ENCODE measurements around the gene ZNF217. TPM values are rescaled to one million over a fixed set of nuclear protein-coding genes. Genes with fewer than 3 reads are reported as not detected.
"Not testable (repeated sequence)": the region's sequence is repeated elsewhere in the genome, so short reads cannot be mapped to it uniquely, and the experiment has no call there.

Gene ZNF217
- total RNA-seq, 1 experiment from 2014 or later, result 19.2 TPM

DNA sequence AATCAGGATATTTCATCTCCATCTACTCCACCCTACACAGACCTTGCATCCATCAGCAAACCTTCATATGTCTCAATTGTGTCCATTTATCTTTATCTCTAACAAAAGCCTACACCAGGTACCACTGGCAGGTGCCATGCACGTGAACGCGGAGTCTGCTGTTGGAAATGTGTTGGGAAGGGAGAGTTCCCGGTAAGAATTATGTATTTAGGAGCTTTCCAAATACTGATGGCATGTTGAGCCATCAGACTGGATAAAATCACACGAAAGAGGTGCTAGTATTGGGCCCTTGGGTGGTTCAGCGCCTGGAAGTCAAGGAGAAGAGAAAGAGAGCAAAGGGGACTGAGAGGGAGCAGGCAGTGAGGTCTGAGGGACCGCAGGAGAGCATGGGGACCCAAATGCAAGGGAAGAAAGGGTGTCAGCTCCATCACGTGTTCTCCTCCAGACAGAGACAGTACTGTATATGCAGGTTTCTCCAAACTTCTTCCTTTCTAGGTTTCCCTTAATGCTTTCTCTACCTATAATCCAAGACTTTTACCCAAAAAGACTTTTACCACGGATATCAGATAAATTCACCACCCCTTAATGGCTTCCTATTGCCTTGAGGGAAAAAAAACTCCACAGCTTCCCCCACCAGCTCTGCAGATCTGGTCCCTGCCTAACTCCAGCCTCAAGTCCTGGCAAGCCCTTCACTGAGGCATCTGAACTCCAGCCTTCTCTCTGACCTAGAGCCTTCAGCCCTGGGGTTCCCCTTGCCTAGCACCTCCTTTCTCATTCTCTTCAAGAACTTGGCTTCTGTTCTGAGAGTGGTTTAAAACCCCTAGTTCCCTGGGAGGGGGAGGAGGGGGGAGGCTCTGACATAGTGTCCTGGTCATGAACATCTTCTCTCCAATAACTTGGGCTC is 4.8 kb upstream of the ZNF217 start:
- no peak for DNase-seq (ENCODE audit: low spot score)

- no peak for DNase-seq (ENCODE audit: low spot score)
Observed at GRCh38 chr20:53597521-53598120, 4.0 kb upstream of the ZNF217 start.

DNA sequence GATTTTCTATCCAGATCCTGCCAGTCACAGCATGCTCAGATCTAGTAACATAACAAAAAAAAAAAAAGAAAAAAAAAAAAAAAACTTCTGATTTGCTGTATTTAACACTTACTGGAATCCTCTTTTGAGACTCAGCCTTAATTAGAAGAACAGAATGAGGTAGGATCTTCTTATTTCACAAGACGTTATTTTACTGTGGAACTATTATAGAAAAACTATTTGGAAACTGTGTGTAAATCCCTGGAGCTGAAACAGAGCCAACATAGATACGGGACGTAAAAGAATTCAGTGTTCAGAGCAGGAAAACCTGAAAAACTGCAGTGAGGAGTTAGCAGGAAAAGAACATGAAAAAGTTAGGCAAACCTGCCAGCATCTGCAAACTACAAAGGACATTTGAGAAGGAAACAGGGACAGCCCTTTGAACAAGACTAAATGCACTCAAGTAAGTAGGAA is 3.4 kb upstream of the ZNF217 start:
- peak; percentile 75 for DNase-seq (ENCODE audit: low spot score)

DNA sequence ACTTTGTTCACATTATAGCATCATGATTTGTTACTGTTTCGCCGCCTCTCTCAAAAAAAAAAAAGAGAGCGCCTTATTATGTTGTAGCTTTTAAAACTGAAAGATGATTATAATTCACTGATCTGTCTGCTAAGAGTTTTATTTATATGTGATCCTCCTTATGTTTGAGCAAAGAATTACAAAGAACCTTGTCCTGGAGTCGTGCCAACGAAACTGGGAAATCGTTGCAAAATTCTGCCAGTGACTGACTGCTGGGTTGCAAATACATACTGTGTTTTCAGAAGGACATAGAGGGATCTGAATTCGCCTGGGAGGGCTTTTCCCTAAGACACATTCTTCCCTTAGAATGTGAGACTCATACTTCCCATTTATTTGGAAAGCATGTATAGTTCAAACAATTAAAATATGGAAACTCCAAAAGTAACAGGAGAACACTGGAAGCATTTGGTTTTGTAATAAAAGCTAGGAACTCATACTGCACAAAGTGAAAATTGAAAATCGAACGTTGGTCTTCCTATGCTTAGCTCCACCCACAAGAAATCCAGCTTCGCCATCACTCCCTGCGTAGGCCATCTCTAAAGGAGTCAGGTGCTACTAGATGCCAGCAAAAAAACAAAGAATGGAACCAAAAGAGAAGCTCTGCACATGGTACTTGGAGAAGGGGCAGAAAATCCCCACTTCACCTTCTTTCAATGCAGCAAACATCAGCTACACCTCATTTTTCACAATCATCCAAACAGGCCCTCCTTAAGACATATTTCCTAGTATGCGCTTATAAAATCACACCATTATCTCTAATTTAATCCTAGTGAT is 2.8 kb upstream of the ZNF217 start:
- peak; percentile 81 for DNase-seq (ENCODE audit: low spot score)

DNA sequence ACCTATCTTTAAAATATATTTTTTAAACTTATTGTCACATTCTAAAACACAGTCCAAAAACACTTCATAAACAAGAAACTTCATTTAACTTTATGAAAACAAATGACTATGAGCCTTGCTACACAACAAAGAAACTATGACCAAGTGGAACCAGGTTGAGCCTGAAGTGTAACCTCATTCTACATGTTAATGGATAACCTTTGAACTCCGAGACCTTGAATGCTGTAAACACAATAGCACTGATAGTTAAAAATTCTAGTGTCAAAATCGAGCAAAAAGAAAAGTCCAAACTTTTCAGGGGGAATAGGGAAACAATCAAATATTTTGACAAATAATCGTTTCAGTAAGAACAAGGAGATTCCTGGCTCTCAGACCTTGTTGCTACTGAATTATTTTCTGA is 2.1 kb upstream of the ZNF217 start:
- peak; percentile 82 for DNase-seq (ENCODE audit: low spot score)

DNA sequence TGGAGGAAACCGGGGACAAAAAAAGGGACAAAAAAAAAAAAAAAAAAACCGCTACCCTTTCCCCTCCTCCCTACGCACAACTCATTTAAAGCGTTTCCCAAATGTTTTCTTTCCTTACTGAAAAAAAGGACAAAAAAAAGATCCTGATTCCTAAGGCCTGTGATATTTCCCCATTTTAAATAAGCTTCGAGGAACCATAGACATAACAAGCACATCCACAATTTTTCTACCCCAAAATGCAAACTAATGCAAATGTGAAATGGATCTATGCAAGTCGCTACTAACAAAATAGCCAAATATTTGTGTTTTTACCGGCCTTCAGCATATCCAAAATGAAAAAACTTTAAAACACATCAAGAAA is 1.4 kb upstream of the ZNF217 start:
- DNase-seq (ENCODE audit: low spot score), result peak; percentile 59

GRCh38 chr20:53594068-53595017 is 704 bp upstream of the ZNF217 start:
- peak; percentile 97 for DNase-seq (ENCODE audit: low spot score)

DNA sequence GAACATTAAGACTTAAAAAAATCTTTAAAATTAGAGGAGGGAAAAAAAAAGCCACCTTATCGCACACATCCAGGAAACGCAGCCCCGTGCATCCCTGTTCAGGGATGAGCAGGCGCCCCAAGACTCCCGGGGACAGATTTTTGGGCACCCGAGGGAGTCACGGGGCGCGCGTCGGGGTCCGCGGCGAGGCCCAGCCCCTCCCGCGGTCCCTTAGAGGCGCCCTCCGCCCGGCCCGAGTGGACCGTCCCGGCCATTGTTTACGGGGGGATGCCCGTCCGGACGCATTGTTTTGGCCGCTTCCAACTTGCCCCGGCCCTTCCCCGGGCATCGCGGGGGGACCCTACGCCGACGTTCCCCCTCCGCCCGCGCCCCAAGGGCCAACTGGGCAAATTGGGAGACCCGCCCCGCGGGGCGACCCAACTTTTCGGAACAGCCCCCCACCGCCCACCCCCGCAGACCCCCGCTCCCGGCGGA is 610 bp downstream of the ZNF217 start:
- DNase-seq (ENCODE audit: low spot score), result peak; percentile 55

GRCh38 chr20:53592454-53592991 is 1.1 kb downstream of the ZNF217 start:
- DNase-seq (ENCODE audit: low spot score), result peak; percentile 61

GRCh38 chr20:53591941-53592441 is 1.6 kb downstream of the ZNF217 start:
- peak; percentile 68 for DNase-seq (ENCODE audit: low spot score)

DNA sequence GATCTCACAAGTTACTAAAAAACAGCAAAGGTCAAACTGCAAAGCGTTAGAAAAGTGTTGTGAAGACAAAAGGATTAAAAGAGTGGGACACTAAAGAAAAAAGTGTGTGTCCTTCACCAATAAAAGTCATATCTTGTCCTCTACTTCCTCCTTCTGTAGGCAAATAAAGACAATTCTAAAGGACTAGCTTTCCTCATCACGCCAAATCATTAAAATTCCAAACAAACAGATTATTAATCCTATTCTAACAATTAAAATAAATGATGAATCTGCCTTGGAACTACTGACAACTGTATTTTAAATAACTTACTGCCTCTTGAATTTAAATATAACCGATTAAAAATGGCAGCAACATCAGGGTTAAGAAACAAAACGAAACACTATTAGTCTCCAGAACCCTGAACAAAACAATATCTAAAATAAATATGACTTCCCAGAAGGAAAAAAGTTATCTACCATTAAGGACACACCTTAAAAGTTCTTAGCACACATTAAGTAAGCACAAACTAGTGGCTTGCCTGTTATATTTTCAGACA is 2.4 kb downstream of the ZNF217 start:
- DNase-seq (ENCODE audit: low spot score), result peak; percentile 66

GRCh38 chr20:53590608-53591007 is 3.0 kb downstream of the ZNF217 start:
- DNase-seq (ENCODE audit: low spot score), result peak; percentile 30

GRCh38 chr20:53590122-53590521 is 3.5 kb downstream of the ZNF217 start:
- DNase-seq (ENCODE audit: low spot score), result peak; percentile 39

DNA sequence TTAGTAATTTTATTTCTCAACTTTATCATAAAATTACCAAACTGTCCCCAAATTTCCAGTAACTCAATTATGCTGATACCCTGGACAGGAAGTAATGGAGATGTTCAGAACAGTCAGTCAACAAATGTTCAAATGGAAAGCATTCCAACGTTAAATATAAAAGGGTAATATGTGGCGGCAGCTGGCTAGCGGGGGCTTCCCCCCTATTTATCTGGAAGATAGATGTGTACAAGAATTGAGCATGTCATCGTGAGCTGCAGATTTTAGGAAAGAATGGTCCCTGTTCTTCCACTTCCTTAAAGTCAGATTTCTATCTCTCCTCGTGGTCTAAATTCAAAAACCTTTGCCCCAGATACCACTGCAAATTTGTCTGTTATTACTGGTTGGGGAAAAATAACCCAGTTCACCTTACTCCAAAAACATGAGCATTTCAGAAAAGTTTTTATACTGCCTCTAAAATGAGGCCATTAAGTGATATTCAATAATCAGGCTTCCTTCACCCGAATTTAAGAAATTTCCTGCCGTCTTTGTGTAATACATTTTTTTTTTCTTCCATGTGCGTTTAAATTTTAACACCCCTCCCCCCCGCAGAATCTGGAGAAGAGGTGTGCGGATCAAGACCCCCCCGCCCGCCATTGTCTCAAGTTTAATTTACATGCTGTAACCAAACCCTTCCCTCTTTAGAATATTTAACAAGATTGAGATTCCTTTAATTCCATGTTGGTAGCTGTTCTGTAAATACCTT is 4.1 kb downstream of the ZNF217 start:
- DNase-seq (ENCODE audit: low spot score), result peak; percentile 52

- not testable (repeated sequence) for DNase-seq (ENCODE audit: low spot score)
Observed at GRCh38 chr20:53587157-53587703, 6.4 kb downstream of the ZNF217 start.

- no peak for DNase-seq (ENCODE audit: low spot score)
Observed at GRCh38 chr20:53586640-53587039, 7.0 kb downstream of the ZNF217 start.

- DNase-seq (ENCODE audit: low spot score), result not testable (repeated sequence)
Observed at GRCh38 chr20:53585910-53586309, 7.7 kb downstream of the ZNF217 start.

- not testable (repeated sequence) for DNase-seq (ENCODE audit: low spot score)
Observed at GRCh38 chr20:53585004-53585569, 8.6 kb downstream of the ZNF217 start.

GRCh38 chr20:53584550-53584913 is 9.1 kb downstream of the ZNF217 start:
- not testable (repeated sequence) for DNase-seq (ENCODE audit: low spot score)
